ENCODE data around the gene ARHGAP31.

Gene ARHGAP31

DNA sequence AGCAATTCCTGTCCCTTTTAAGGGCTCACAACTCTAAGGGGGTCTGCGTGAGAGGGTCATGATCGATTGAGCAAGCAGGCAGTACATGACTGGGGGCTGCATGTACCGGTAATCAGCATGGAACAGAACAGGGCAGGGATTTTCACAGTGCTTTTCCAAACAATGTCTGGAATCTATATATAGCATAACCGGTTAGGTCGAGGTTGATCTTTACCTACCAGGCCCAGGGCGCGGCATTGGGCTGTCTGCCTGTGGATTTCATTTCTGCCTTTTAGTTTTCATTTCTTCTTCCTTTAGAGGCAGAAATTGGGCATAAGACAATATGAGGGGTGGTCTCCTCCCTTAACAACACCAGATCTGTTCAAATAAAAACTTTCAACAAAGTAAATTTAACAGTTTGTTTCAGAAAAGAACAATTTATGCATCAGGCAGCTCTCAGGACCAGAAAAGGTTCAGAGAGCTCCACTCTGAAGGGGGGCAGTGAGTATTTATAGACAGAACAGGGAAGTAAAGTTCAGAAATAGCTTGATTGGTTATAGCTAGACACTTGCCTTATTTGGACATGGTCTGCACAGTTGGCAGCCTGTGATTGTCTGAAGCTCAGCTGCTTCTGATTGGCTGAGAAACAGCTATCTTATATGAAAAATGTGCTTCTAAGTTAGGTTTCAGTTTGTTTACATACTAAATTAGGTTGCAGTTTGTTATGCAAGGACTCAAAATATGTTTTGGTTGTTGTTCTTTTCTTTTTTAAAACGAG is 36.4 kb upstream of the ARHGAP31 start:
- TF ChIP-seq FOXP2 (optimal IDR thresholded peaks at IDR 0.05; ENCODE audit: borderline replicate concordance, extremely low read depth, extremely low read length, insufficient read depth) = no peak

DNA sequence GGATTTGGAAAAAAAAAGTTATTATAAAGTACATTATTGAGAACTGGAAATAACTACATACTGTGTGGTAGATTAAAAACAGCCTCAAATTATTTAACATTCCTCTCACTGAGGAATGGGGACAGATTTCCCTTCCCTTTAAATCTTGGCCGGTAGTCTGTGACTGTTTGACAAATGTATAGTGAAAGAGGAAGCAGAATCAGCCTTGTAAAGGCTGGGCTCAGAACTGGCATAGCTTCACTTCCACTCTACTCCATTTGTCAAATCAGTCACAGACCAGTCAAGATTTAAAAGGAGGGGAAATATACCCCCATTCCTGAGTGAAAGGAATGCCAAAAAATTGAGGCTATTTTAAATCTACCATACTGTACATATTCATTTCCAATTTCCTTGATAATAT is 35.3 kb upstream of the ARHGAP31 start:
- TF ChIP-seq, protein P1, sequence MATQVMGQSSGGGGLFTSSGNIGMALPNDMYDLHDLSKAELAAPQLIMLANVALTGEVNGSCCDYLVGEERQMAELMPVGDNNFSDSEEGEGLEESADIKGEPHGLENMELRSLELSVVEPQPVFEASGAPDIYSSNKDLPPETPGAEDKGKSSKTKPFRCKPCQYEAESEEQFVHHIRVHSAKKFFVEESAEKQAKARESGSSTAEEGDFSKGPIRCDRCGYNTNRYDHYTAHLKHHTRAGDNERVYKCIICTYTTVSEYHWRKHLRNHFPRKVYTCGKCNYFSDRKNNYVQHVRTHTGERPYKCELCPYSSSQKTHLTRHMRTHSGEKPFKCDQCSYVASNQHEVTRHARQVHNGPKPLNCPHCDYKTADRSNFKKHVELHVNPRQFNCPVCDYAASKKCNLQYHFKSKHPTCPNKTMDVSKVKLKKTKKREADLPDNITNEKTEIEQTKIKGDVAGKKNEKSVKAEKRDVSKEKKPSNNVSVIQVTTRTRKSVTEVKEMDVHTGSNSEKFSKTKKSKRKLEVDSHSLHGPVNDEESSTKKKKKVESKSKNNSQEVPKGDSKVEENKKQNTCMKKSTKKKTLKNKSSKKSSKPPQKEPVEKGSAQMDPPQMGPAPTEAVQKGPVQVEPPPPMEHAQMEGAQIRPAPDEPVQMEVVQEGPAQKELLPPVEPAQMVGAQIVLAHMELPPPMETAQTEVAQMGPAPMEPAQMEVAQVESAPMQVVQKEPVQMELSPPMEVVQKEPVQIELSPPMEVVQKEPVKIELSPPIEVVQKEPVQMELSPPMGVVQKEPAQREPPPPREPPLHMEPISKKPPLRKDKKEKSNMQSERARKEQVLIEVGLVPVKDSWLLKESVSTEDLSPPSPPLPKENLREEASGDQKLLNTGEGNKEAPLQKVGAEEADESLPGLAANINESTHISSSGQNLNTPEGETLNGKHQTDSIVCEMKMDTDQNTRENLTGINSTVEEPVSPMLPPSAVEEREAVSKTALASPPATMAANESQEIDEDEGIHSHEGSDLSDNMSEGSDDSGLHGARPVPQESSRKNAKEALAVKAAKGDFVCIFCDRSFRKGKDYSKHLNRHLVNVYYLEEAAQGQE (IDR thresholded peaks at IDR 0.05; ENCODE audit: insufficient read depth in 1 of 2, low read depth in 2 of 2, low read length in 2 of 2) = no peak
- TF ChIP-seq FOXP2 (optimal IDR thresholded peaks at IDR 0.05; ENCODE audit: borderline replicate concordance, extremely low read depth, extremely low read length, insufficient read depth) = no peak
- TF ChIP-seq SIN3A (IDR thresholded peaks at IDR 0.05; ENCODE audit: borderline replicate concordance, insufficient read depth, low read length) = no peak

- no peak for TF ChIP-seq FOXP2 (optimal IDR thresholded peaks at IDR 0.05; ENCODE audit: borderline replicate concordance, extremely low read depth, extremely low read length, insufficient read depth)
- TF ChIP-seq SIN3A (IDR thresholded peaks at IDR 0.05; ENCODE audit: borderline replicate concordance, insufficient read depth, low read length) = no peak
- TF ChIP-seq, protein P1 (IDR thresholded peaks at IDR 0.05; ENCODE audit: insufficient read depth in 1 of 2, low read depth in 2 of 2, low read length in 2 of 2) = no peak
- TF ChIP-seq POLR2AphosphoS5 (IDR thresholded peaks at IDR 0.05; ENCODE audit: low read depth, low read length) = no peak
- TF ChIP-seq TAF1 (IDR thresholded peaks at IDR 0.05; ENCODE audit: borderline replicate concordance, insufficient read depth, low read length) = no peak
These were observed 34.4 kb upstream of the ARHGAP31 start for GRCh38 chr3:119259821-119260220.

DNA sequence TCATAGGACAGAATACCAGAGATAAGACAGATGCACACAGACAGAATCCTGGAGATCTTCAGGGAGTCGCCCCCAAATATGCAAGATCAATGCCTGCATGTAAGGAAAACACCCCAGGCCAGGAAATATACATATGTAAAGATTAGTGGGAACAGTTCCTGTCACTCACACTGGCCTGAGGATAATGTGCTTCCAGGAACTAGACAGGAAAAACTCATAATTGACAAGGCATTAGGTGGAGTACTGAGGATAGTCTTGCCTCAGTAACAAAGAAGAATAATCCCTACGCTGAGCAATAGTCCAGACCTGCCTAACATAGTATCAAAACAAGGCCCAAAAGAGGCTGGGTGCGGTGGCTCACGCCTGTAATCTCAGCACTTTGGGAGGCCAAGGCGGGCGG is 33.1 kb upstream of the ARHGAP31 start:
- TF ChIP-seq POLR2AphosphoS5 (IDR thresholded peaks at IDR 0.05; ENCODE audit: low read depth, low read length) (no peak), SIN3A (IDR thresholded peaks at IDR 0.05; ENCODE audit: borderline replicate concordance, insufficient read depth, low read length) (no peak), FOXP2 (optimal IDR thresholded peaks at IDR 0.05; ENCODE audit: borderline replicate concordance, extremely low read depth, extremely low read length, insufficient read depth) (no peak), TAF1 (IDR thresholded peaks at IDR 0.05; ENCODE audit: borderline replicate concordance, insufficient read depth, low read length) (no peak)
- TF ChIP-seq, protein P1 (IDR thresholded peaks at IDR 0.05; ENCODE audit: insufficient read depth in 1 of 2, low read depth in 2 of 2, low read length in 2 of 2) = no peak

GRCh38 chr3:119276680-119277079 is 17.5 kb upstream of the ARHGAP31 start:
- TF ChIP-seq SIN3A (IDR thresholded peaks at IDR 0.05; ENCODE audit: borderline replicate concordance, insufficient read depth, low read length) (no peak), POLR2AphosphoS5 (IDR thresholded peaks at IDR 0.05; ENCODE audit: low read depth, low read length) (no peak), TAF1 (IDR thresholded peaks at IDR 0.05; ENCODE audit: borderline replicate concordance, insufficient read depth, low read length) (no peak), FOXP2 (optimal IDR thresholded peaks at IDR 0.05; ENCODE audit: borderline replicate concordance, extremely low read depth, extremely low read length, insufficient read depth) (no peak)
- TF ChIP-seq, protein P1 (IDR thresholded peaks at IDR 0.05; ENCODE audit: insufficient read depth in 1 of 2, low read depth in 2 of 2, low read length in 2 of 2) = no peak

Data from PFSK-1 (cell line).